AG04449 (cell line): ENCODE results near the gene PTX4.

Source experiments
- CTCF ChIA-PET: fragments of 350-600 bp; formaldehyde crosslinking; extraction: SDS; loops from one replicate; lab custom pipeline; 2021; ENCODE audit warnings: antibody characterized with exemption; lab: Yijun Ruan, JAX
- POLR2A ChIA-PET: fragments of 400-600, 350-600 bp; formaldehyde crosslinking; extraction: SDS; loops from one replicate; lab custom pipeline; 2020; ENCODE audit warnings: antibody characterized with exemption, inconsistent platforms; lab: Yijun Ruan, JAX
- DNase-seq: peaks from one replicate; pipeline ENCODE4 v3.0.0-alpha.2; 2010; ENCODE audit warnings: low read depth, low spot score
- H3K4me3 ChIP-seq: 2 replicates; pipeline ENCODE4 v1.5.1; 2011; ENCODE audit warnings: low read depth, mild to moderate bottlenecking, control low read depth, low read length
- CTCF ChIP-seq: IDR thresholded peaks from one replicate; pipeline ENCODE4 v1.5.1; 2011; ENCODE audit warnings: mild to moderate bottlenecking, moderate library complexity, low read length, control low read depth, inconsistent platforms; ENCODE audit not compliant: insufficient read depth; ENCODE audit errors: missing control alignments

PTX4 gene

GRCh38 chr16:1509307-1510221, 20.8 kb upstream of the PTX4 start:
- no peak for TF ChIP-seq CTCF
- POLR2A ChIA-PET = no interaction called here
- H3K4me3 ChIP-seq = no peak overlapping the region
- CTCF ChIA-PET = no interaction called here
- DNase-seq = no peak

GRCh38 chr16:1508494-1509187, 19.9 kb upstream of the PTX4 start:
- DNase-seq = no peak
- POLR2A ChIA-PET = no interaction called here
- H3K4me3 ChIP-seq = no peak overlapping the region
- CTCF ChIA-PET = no interaction called here
- no peak for TF ChIP-seq CTCF

GRCh38 chr16:1506494-1507213, 17.9 kb upstream of the PTX4 start:
- ChIA-PET POLR2A (no interaction called here), CTCF (no interaction called here)
- DNase-seq = no peak
- no peak for TF ChIP-seq CTCF
- H3K4me3 ChIP-seq = no peak overlapping the region

GRCh38 chr16:1505912-1506311, 17.2 kb upstream of the PTX4 start:
- ChIA-PET CTCF (no interaction called here), POLR2A (no interaction called here)
- TF ChIP-seq CTCF = no peak
- H3K4me3 ChIP-seq = no peak overlapping the region
- no peak for DNase-seq

GRCh38 chr16:1505073-1505844, 16.5 kb upstream of the PTX4 start:
- TF ChIP-seq CTCF = no peak
- no peak overlapping the region for H3K4me3 ChIP-seq
- CTCF ChIA-PET = no interaction called here
- no peak for DNase-seq
- POLR2A ChIA-PET = interaction anchor here (0.6 kb wide), 1 partner anchor 12 kb away, joined by 5 read pairs; no protein-coding TSS in a partner anchor
